ENCODE measurements around the gene SMIM29.
"Not testable (repeated sequence)": the region's sequence is repeated elsewhere in the genome, so short reads cannot be mapped to it uniquely, and the experiment has no call there.

Gene SMIM29

GRCh38 chr6:34267746-34268145 is 18.9 kb upstream of the SMIM29 start:
- DNase-seq (ENCODE audit: low spot score): no peak

GRCh38 chr6:34263484-34263883 is 14.7 kb upstream of the SMIM29 start:
- DNase-seq (ENCODE audit: low spot score): not testable (repeated sequence)

DNA sequence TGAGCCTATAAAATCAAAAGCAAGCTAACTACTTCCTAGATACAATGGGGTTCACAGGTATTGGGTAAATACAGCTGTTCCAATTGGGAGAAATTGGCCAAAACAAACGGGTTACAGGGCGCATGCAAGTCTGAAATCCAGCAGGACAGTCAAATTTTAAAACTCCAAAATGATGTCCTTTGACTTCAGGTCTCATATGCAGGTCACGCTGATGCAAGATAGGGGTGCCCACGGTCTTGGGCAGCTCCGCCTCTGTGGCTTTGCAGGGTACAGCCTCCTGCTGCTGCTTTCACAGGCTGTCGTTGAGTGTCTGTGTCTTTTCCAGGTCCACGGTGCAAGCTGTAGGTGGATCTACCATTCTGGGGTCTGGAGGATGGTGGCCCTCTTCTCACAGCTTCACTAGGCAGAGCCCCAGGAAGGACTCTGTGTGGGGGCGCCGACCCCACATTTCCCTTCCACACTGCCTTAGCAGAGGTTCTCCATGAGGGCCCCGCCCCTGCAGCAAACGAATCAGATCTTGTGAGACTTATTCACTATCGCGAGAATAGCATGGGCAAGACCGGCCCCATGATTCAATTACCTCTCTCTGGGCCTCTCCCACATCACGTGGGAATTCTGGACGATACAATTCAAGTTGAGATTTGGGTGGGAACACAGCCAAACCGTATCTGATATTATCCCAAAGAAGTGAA is 11.9 kb upstream of the SMIM29 start:
- no peak for DNase-seq (ENCODE audit: low spot score)

DNA sequence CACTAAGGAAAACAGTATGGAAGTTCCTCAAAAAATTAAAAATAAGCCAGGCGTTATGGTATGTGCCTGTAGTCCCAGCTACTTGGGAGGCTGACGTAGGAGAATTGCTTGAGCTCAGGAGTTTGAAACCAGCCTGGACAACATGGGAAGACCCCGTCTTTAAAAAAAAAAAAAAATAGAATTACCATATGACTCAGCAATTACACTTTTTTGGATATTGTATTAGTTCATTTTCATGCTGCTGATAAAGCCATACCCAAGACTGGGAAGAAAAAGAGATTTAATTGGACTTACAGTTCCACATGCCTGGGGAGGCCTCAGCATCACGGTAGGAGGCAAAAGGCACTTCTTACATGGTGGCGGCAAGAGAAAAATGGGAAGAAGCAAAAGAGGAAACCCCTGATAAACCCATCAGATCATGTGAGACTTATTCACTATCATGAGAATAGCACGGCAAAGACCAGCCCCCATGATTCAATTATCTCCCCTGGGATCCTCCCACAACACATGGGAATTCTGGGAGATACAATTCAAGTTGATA is 10.8 kb upstream of the SMIM29 start:
- no peak for DNase-seq (ENCODE audit: low spot score)

DNA sequence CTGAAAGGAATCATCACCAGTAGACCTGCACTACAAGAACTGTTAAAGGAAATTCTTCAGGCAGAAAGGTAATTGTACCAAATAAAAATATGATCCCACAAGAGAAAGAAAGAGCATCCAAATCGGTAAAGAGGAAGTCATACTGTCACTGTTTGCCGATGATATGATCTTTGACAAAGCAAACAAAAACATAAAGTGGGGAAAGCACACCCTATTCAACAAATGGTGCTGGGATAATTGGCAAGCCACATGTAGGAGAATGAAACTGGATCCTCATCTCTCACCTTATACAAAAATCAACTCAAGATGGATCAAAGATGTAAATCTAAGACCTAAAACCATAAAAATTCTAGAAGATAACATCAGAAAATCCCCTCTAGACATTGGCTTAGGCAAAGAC is 3.6 kb upstream of the SMIM29 start:
- DNase-seq (ENCODE audit: low spot score): not testable (repeated sequence)

DNA sequence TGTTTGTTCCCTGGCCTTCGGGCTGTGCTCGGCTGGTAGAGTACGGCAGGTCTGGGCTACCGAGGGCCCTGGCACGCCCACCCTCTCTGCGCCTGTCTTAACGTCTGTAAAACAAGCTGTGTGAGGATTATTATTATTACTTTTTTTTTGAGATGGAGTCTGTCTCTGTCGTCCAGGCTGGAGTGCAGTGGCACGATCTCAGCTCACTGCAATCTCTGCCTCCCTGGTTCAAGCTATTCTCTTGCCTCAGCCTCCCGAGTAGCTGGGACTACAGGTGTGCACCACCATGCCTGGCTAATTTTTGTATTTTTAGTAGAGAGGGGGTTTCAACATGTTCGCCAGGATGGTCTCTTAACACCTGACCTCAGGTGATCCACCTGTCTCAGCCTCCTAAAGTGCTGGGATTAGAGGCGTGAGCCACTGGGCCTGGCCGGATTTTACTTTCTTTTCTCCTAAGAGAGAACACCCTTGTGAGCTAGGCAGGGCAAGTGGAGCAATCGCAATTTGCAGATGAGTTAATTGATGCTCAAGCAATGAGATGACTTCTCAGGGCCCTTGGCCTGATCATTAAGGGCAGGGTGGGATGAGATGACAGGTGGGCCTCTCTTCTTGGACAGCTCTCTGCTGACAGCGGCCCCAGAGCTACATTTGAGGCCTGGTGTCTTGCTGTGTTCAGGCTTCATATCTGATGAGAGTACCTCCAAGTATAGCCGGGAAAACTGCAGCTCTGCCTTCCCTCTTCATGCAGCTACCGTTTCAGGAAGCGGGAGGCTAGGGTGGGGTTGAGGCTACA is 859 bp upstream of the SMIM29 start:
- DNase-seq (ENCODE audit: low spot score): no peak

DNA sequence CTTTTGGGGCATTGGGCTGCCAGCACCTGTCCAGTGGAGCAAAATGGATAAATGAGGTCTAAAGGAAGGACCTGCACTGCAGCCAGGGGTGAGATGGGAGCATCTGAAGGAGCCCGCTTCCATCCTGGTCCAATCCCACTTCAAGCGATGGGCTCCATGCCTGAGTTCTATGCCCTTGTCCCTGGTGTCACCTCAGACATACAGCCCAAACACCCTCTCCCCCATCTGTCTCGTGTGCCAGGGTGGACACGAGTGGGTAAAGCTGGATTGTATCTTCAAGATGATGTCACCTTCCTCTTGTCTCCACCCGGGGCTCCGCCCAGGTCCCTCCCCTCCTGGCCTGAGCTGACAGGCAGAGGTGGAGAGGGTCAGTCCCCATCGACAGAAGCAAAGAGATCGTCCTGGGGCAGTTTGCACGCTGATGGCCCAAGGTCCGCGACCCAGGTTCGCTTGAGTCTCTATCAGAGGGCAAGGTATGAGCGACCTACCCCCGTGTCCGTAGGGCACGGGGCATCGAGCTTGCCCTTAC is 544 bp downstream of the SMIM29 start:
- peak; percentile 77 for DNase-seq (ENCODE audit: low spot score)

DNA sequence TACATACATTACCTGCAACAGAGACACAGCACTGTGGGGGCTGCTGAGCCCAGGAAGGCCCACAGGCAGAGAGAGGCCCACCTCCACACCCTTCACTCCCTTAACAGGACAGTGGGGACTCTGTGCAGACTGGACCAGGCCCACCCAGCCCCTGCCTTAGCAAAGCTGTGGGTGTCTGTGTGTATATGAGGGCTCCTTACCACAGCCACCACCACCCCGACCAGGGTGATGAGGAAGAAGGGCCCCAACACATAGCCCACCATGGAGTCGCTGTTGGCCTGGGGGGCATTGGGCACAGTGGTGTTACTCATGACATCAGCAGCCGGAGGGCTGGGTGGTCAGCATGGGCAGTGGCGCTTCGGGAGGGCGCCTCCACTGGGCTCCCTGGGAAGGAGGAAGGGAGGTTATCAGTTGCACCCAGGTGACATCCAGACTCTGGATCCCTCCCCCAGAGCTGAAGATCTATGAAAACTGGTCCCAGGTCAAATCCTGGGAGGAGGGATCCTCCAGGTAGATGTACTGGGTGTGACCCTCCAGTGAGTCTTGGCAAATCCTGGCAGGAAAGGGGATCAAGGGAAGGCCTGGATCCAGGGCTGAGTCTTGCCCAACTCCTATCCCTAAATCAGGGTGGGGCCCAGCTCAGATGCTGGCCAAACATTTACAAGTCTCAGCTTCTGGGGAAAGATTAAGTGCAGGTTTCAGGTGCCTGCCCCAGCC is 1.2 kb downstream of the SMIM29 start:
- no peak for DNase-seq (ENCODE audit: low spot score)

DNA sequence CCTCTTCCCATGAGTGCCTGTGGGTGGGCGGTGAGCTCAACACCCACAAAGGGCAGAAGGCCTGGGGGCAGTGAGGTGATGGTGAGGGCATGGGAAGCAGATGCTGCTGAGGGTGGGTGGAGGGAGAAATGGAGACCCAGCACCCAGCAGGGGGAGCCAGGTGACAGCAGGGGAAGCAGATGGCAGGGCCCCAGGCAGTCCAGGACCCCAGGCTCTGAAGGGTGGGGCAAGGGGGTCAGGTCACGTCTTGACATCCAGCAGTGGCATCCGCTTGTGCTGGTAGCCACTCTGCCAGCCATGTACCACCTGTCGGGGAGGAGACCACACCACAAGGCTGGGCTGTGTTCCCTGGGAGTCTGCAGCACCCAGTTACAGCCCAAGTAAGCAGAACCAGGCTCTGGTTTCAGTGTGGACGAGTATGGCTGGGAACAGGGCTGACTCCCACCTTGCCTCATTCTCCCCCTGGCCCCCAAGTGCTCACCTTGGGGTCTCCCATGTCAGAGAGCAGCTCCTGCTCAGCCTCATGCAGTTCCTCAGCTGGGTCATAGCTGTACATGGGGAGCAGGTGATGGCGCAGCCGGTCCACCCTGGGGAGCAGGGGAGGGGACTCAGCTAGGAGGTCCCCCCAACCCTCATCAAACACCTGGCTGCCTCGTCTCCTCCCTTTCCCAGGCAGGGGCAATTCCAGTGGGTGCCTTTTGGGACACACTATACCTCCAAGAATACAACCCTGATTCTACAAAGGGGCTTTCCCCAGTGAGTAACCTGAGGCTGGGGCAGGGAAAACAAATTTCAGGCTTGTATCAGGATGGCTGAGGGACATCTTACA is 2.0 kb downstream of the SMIM29 start:
- no peak for DNase-seq (ENCODE audit: low spot score)

DNA sequence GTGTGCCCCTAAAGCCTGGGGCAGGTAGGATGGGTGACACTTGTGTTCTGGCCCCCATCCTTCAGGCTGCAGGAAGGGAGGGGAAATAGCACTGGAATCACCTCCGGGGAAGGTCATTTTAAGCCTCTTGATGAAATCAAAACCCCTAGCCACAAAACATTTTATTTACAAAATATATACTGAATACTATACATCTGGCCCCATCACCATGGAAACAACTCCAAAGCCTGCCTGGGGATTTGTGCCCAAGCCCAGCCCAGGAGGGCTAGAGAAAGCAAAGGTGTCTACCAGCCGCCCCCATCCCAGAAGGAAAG is 2.6 kb downstream of the SMIM29 start:
- no peak for DNase-seq (ENCODE audit: low spot score)

DNA sequence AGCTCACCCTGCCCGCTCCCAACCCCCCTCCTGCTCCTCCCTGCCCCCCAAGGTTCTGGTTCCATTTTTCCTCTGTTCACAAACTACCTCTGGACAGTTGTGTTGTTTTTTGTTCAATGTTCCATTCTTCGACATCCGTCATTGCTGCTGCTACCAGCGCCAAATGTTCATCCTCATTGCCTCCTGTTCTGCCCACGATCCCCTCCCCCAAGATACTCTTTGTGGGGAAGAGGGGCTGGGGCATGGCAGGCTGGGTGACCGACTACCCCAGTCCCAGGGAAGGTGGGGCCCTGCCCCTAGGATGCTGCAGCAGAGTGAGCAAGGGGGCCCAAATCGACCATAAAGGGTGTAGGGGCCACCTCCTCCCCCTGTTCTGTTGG is 3.1 kb downstream of the SMIM29 start:
- not testable (repeated sequence) for DNase-seq (ENCODE audit: low spot score)

- DNase-seq (ENCODE audit: low spot score): not testable (repeated sequence)
Observed at GRCh38 chr6:34245032-34245760, 3.6 kb downstream of the SMIM29 start.

DNA sequence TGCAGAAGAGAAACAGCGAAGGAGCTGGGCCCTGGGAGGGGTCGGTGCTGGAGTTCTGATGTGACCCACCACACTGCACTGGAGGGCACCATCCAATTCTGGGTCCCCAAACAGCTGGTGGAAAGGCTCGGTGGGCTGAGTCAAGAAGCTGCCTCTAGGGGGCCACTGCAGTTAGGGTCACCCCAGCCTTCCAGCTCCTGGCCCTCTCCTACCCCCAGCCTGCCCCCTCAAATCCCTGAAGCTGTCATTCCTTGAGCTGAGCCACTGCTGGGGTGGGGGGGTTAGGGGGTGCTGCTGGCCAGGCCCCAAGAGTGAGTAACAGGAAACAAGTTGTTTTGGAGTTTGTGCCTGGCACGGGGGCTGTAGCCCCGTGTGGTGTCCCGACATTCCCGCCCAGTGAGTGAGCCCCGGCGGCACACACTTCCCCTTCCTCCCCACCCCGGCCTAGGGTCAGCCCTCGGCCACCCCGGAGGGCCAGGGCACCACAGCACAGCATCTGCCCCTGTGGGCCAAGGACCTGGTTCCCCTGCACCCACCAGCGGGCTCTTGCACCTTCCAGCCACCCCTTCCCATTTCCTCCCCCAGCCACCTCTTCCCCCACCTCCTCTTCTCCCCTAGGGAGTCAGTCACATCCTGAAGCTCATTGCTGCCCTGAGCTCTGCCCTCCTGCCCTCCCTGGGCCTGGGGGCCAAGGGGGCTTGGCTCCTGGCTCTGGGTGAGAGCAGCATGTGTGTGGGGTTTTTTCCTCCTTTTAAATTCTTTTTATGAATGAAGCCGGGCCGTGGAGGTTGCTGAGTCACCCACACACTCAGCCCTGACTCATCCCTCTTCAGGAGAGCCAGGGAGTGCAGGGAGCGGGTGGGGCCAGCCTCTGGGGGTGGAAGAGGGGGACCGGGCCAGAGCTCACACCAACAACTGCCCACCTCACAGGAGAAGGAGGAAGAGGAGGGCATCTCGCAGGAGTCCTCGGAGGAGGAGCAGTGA is 4.6 kb downstream of the SMIM29 start:
- DNase-seq (ENCODE audit: low spot score): no peak

GRCh38 chr6:34243131-34243771 is 5.6 kb downstream of the SMIM29 start:
- no peak for DNase-seq (ENCODE audit: low spot score)

DNA sequence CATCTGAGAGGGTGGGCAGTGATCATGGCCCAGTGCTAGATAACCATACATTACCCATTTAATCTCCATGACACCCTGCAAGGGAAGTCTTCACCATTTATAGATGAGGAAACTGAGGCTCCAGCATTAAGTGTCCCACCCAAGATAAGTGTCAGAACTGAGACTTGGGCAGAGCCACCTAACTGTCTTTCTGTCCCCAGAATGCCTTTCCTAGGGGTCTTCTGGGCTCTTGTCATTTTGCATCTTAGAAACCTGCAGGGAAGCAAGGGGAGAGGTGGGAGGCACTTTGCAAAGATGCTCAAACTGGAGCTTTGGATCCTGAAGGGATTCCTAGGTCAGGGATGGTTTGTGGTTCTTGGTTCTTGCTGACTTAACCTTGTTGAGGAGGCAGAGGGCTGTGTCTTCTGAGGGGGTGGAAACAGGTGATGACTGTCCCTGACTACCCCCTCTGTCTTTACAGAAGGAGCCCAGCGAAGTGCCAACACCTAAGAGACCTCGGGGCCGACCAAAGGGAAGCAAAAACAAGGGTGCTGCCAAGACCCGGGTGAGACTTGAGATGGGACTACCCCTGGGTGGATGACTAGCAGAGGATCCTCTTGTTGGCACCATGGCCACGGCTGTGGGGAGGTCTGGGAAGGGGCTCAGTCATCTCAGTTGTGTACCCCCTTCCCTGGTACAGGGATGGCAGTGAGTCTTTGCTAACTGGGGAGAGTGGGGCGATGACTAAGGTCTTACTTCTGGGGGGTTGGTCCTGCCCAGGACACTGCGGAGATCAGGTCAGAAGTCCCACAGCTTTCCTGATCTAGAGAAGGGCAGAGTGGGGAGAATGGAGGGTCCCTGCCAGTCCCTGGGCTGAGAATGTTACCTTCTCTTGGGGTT is 6.3 kb downstream of the SMIM29 start:
- no peak for DNase-seq (ENCODE audit: low spot score)

- DNase-seq (ENCODE audit: low spot score): no peak
Observed at GRCh38 chr6:34241351-34242215, 7.2 kb downstream of the SMIM29 start.

Measured in ecto neural progenitor cell (in vitro differentiated cells).